HG03354 (cell line): ENCODE measurements around the gene SLC2A13.

Experiments
- ATAC-seq: cut with Tn5 transposase; IDR thresholded peaks from one replicate; pipeline ENCODE4 v1.9.1; 2021; ENCODE audit warnings: mild to moderate bottlenecking; ENCODE audit not compliant: unreplicated experiment, poor library complexity, severe bottlenecking

The SLC2A13 gene

GRCh38 chr12:39713552-39713951 is 392.3 kb downstream of the SLC2A13 start:
- ATAC-seq = no peak

- ATAC-seq = no peak
Measured at GRCh38 chr12:39712334-39712733, 393.5 kb downstream of the SLC2A13 start.
